A673 (cell line): ENCODE measurements around the gene PDE8B. TPM values are rescaled to one million over a fixed set of nuclear protein-coding genes. Genes with fewer than 3 reads are reported as not detected.

Experiments used
- BruUV-seq: library from RNA; stranded (reverse); fragments of 400-500 nt; replicated peaks from 2 replicates; lab custom pipeline; 2021; lab: Mats Ljungman, UMichigan
- CTCF ChIA-PET: fragments of 300-600 bp; sonication (Branson Sonifier 250); formaldehyde crosslinking; loops from one replicate; lab custom pipeline; 2022; ENCODE audit warnings: antibody characterized with exemption; lab: Charles Lee
- POLR2A ChIA-PET: fragments of 300-600 bp; sonication (Branson Sonifier 250); formaldehyde crosslinking; loops from one replicate; lab custom pipeline; 2022; ENCODE audit warnings: antibody characterized with exemption; ENCODE audit not compliant: low non-redundant PET; lab: Charles Lee
- DNase-seq: peaks from one replicate; pipeline ENCODE4 v3.0.0-alpha.2; 2015; ENCODE audit warnings: low spot score
- H3K27ac ChIP-seq: fragments of 200-600 bp; sonication (generic); 2 replicates; pipeline ENCODE4 v1.5.1; 2016; ENCODE audit warnings: mixed run types, low read depth, mild to moderate bottlenecking, mixed read lengths, antibody characterized with exemption, low read length; ENCODE audit not compliant: poor library complexity, severe bottlenecking
- H3K27me3 ChIP-seq: fragments of 200-600 bp; sonication (generic); replicated peaks from 2 replicates; pipeline ENCODE4 v1.6.1; 2017; ENCODE audit warnings: mixed run types, low read depth, mild to moderate bottlenecking, mixed read lengths, antibody characterized with exemption, low read length; ENCODE audit not compliant: insufficient read depth, poor library complexity
- H3K36me3 ChIP-seq: fragments of 200-600 bp; sonication (generic); 2 replicates; pipeline ENCODE4 v1.6.1; 2016; ENCODE audit warnings: mixed run types, mild to moderate bottlenecking, mixed read lengths, antibody characterized with exemption, low read length; ENCODE audit not compliant: insufficient read depth, poor library complexity, severe bottlenecking
- H3K4me1 ChIP-seq: fragments of 200-600 bp; sonication (generic); 2 replicates; pipeline ENCODE4 v1.6.1; 2017; ENCODE audit warnings: mixed run types, mild to moderate bottlenecking, mixed read lengths, antibody characterized with exemption, low read length; ENCODE audit not compliant: insufficient read depth, poor library complexity, severe bottlenecking
- H3K4me3 ChIP-seq: fragments of 200-600 bp; sonication (generic); 2 replicates; pipeline ENCODE4 v1.5.1; 2016; ENCODE audit warnings: low read depth, mixed run types, mild to moderate bottlenecking, mixed read lengths, low read length; ENCODE audit not compliant: poor library complexity, severe bottlenecking
- H3K9me3 ChIP-seq: fragments of 200-600 bp; sonication (generic); 2 replicates; pipeline ENCODE4 v1.6.1; 2016; ENCODE audit warnings: mixed run types, low read depth, mild to moderate bottlenecking, mixed read lengths, antibody characterized with exemption, low read length; ENCODE audit not compliant: poor library complexity, severe bottlenecking
- EZH2 ChIP-seq: fragments of 200-600 bp; sonication (generic); IDR thresholded peaks from 2 replicates; pipeline ENCODE4 v1.6.1; 2017; ENCODE audit warnings: borderline replicate concordance, low read depth, mild to moderate bottlenecking, mixed read lengths, antibody characterized with exemption, low read length; ENCODE audit not compliant: poor library complexity, severe bottlenecking
- intact Hi-C: fragments of 100-400 bp; cut with micrococcal nuclease; formaldehyde crosslinking; loops from one replicate; pipeline ENCODE4 v1.10.0; 2022; ENCODE audit not compliant: unreplicated experiment
- total RNA-seq: library from RNA; stranded (reverse); gene quantifications from 2 replicates; pipeline ENCODE4 v1.2.3, GENCODE V29; 2021
- TF ChIP-seq, protein P1 (sequence below): fragments of 300-800, 200-600 bp; sonication (generic); conservative IDR thresholded peaks from 2 replicates; pipeline ENCODE4 v1.5.1; 2017; ENCODE audit warnings: low read depth, mild to moderate bottlenecking, antibody characterized with exemption, low read length, moderate library complexity, mixed read lengths

Gene PDE8B
- total RNA-seq, 1 experiment from 2014 or later: 0.69 TPM

DNA sequence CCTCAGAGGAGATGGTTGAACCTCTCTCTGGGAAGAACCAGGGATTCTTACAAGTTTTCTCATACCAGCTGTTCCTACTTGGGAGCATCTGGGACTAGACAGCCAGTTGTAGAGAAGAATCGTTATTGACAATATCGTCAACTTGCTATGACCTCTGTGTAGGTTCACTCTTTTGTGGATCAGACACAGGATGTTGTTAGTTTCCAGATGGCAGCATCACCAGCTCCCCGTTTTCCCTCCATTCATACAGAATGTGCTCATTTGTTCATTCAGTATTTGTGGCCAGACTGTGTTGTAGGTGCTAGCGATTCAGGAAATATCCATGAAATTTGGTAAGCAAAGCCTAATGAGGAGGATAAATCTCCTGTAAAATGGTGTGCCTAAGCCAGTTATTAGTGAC, 3.7 kb downstream of the PDE8B start:
- TF ChIP-seq EZH2: no peak
- TF ChIP-seq, protein P1, sequence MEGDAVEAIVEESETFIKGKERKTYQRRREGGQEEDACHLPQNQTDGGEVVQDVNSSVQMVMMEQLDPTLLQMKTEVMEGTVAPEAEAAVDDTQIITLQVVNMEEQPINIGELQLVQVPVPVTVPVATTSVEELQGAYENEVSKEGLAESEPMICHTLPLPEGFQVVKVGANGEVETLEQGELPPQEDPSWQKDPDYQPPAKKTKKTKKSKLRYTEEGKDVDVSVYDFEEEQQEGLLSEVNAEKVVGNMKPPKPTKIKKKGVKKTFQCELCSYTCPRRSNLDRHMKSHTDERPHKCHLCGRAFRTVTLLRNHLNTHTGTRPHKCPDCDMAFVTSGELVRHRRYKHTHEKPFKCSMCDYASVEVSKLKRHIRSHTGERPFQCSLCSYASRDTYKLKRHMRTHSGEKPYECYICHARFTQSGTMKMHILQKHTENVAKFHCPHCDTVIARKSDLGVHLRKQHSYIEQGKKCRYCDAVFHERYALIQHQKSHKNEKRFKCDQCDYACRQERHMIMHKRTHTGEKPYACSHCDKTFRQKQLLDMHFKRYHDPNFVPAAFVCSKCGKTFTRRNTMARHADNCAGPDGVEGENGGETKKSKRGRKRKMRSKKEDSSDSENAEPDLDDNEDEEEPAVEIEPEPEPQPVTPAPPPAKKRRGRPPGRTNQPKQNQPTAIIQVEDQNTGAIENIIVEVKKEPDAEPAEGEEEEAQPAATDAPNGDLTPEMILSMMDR: no peak
- intact Hi-C loops: no loop called here
- no peak overlapping the region for H3K27ac ChIP-seq
- no peaks in the 10 kb centered on the region for H3K36me3 ChIP-seq
- DNase-seq: no peak
- no peak overlapping the region for H3K4me3 ChIP-seq
- peaks cover 36% of the 10 kb centered on the region for H3K27me3 ChIP-seq
- POLR2A ChIA-PET: no interaction called here
- peaks cover 13% of the 10 kb centered on the region for H3K4me1 ChIP-seq
- H3K9me3 ChIP-seq: no peaks in the 10 kb centered on the region
- no TSS peak for BruUV-seq
- CTCF ChIA-PET: no interaction called here

DNA sequence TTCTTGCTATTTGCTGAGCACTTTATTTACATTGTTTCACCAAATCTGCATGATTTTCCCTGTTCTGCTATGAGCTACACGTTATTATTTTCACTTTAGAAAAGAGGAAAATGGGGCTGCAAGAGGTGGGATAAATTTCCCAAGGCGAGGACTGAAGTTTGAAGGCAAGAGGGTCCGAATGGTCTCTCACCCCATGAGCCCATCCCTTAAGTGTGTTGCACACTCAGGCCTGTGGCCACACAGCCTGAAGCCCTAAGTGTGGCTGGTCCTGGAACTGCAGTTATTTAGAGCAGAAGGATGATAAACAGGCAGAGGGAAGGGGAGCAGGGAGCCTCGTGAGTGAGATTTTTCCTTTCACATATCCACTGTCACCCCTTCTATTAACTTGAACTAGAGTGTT, 7.8 kb downstream of the PDE8B start:
- Histone ChIP-seq H3K4me3 (no peak overlapping the region), H3K36me3 (no peaks in the 10 kb centered on the region), H3K4me1 (peaks cover 11% of the 10 kb centered on the region), H3K27me3 (peaks cover 14% of the 10 kb centered on the region), H3K9me3 (no peaks in the 10 kb centered on the region), H3K27ac (no peak overlapping the region)
- CTCF ChIA-PET: no interaction called here
- TF ChIP-seq EZH2: no peak
- TF ChIP-seq, protein P1: 0 out of 2 replicates have a peak, but pooled peaks have one; percentile 29
- POLR2A ChIA-PET: no interaction called here
- no peak for DNase-seq
- BruUV-seq: no TSS peak
- intact Hi-C loops: no loop called here

DNA sequence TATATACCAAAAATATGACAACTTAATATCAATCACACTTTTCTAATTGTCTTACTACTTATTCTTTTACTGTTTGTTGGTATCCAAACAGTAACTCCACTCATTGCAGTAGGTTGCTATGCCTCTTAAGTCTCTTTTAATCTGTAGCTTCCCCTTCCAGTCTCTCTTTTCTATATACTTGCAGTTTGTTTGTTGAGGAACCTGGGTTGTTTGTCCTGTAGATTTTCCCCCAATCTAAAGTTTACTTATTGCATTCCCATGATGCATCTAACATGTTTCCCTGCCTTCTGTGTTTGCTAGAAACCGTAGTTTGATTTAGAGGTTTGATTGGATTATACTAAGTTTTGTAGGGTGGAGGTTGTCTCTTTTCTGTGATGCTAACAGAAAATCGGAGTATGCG, 10.6 kb downstream of the PDE8B start:
- no peaks in the 10 kb centered on the region for H3K36me3 ChIP-seq
- no TSS peak for BruUV-seq
- POLR2A ChIA-PET: no interaction called here
- peaks cover 23% of the 10 kb centered on the region for H3K27me3 ChIP-seq
- intact Hi-C loops: no loop called here
- H3K4me1 ChIP-seq: no peaks in the 10 kb centered on the region
- no peak overlapping the region for H3K27ac ChIP-seq
- H3K4me3 ChIP-seq: no peak overlapping the region
- DNase-seq: no peak
- CTCF ChIA-PET: no interaction called here
- H3K9me3 ChIP-seq: no peaks in the 10 kb centered on the region
- TF ChIP-seq EZH2: no peak
- TF ChIP-seq, protein P1: no peak
